B cell (primary cell): Measurements from ENCODE around the gene GNAT2. TPM values are rescaled to one million over a fixed set of nuclear protein-coding genes. Genes with fewer than 3 reads are reported as not detected.

Experiments
- ATAC-seq: fragments of 200-7000 bp; cut with Tn5 transposase; one replicate; pipeline ENCODE4 v1.10.0; 2021; ENCODE audit warnings: low read depth, mild to moderate bottlenecking, moderate number of reproducible peaks, moderate library complexity
- CTCF ChIA-PET: fragments of 350-600 bp; sonication (Branson Sonifier 250); formaldehyde crosslinking; loops from one replicate; lab custom pipeline; 2021; ENCODE audit warnings: antibody characterized with exemption, inconsistent platforms; lab: Charles Lee
- POLR2A ChIA-PET: fragments of 350-600 bp; sonication (Branson Sonifier 250); formaldehyde crosslinking; loops from one replicate; lab custom pipeline; 2021; ENCODE audit warnings: antibody characterized with exemption; lab: Charles Lee
- DNase-seq: peaks from one replicate; pipeline ENCODE4 v3.0.0; 2013
- H2AFZ ChIP-seq: 2 replicates; pipeline ENCODE4 v1.6.1; 2012; ENCODE audit warnings: mild to moderate bottlenecking, low read depth, low read length; ENCODE audit not compliant: insufficient read depth, poor library complexity, severe bottlenecking
- H3K27ac ChIP-seq, 2 donors: 1 replicate in 1 of 2; 2 replicates in 1 of 2; pipeline ENCODE4 v1.5.1; 2012 to 2013; ENCODE audit warnings: low read length in 2 of 2, mild to moderate bottlenecking in 2 of 2, moderate library complexity in 1 of 2
- H3K27me3 ChIP-seq, 4 experiments: fragments of 200-600 bp in 1 of 4; sonication (generic) in 1 of 4; replicated peaks in 1 of 4; 1 replicate in 2 of 4; 2 replicates in 2 of 4; pipeline versions ENCODE4 v1.6.1 to v1.7.0; 2013 to 2016; ENCODE audit warnings: low read length in 3 of 4, mild to moderate bottlenecking in 2 of 4, mixed read lengths in 1 of 4, moderate library complexity in 1 of 4; ENCODE audit not compliant: insufficient read depth in 4 of 4, control insufficient read depth in 3 of 4; ENCODE audit errors: control extremely low read depth in 1 of 4
- H3K36me3 ChIP-seq, 2 experiments: replicated peaks in 1 of 2; 1 replicate in 1 of 2; 2 replicates in 1 of 2; pipeline versions ENCODE4 v1.6.1 to v1.7.1; 2013; ENCODE audit warnings: low read length in 1 of 2; ENCODE audit not compliant: insufficient read depth in 2 of 2, control insufficient read depth in 1 of 2; ENCODE audit errors: control extremely low read depth in 1 of 2, extremely low read depth in 1 of 2
- H3K4me1 ChIP-seq, 2 donors: fragments of 200-600 bp in 1 of 2; sonication (generic) in 1 of 2; 1 replicate in 1 of 2; 2 replicates in 1 of 2; pipeline versions ENCODE4 v1.5.1 to v1.6.1; 2013 to 2017; ENCODE audit warnings: low read length in 2 of 2; ENCODE audit not compliant: control insufficient read depth in 2 of 2, insufficient read depth in 2 of 2
- H3K4me2 ChIP-seq: replicated peaks from 2 replicates; pipeline ENCODE3; 2012; ENCODE audit warnings: mild to moderate bottlenecking, low read depth, low read length; ENCODE audit not compliant: poor library complexity, severe bottlenecking
- H3K4me3 ChIP-seq, 5 experiments: fragments of 200-600 bp in 1 of 5; sonication (generic) in 1 of 5; 1 replicate in 3 of 5; 2 replicates in 2 of 5; pipeline versions ENCODE4 v1.5.1 to v1.7.0; 2011 to 2016; ENCODE audit warnings: low read length in 4 of 5, mild to moderate bottlenecking in 4 of 5, low read depth in 2 of 5, control low read depth in 1 of 5, moderate library complexity in 1 of 5; ENCODE audit not compliant: insufficient read depth in 1 of 5; ENCODE audit errors: control extremely low read depth in 1 of 5, extremely low read depth in 1 of 5
- H3K79me2 ChIP-seq: fragments of 200-600 bp; sonication (generic); one replicate; pipeline ENCODE4 v1.6.0; 2016; ENCODE audit warnings: low read length; ENCODE audit not compliant: control insufficient read depth, insufficient read depth
- H3K9ac ChIP-seq: fragments of 200-600 bp; sonication (generic); 2 replicates; pipeline ENCODE4 v1.6.1; 2017; ENCODE audit warnings: mild to moderate bottlenecking, low read length, moderate library complexity
- H3K9me3 ChIP-seq, 3 donors: one replicate each; pipeline versions ENCODE4 v1.6.1 to v1.7.1; 2013; ENCODE audit warnings: low read length in 2 of 3; ENCODE audit not compliant: control insufficient read depth in 2 of 3, insufficient read depth in 1 of 3; ENCODE audit errors: control extremely low read depth in 1 of 3
- H4K20me1 ChIP-seq: 2 replicates; pipeline ENCODE4 v1.6.0; 2012; ENCODE audit warnings: mild to moderate bottlenecking, low read length; ENCODE audit not compliant: insufficient read depth, control insufficient read depth, poor library complexity, severe bottlenecking
- H3K27ac Mint-ChIP-seq: one replicate; pipeline ENCODE4 v1.8.0; 2021; ENCODE audit warnings: mixed read lengths
- H3K27me3 Mint-ChIP-seq: one replicate; pipeline ENCODE4 v1.8.0; 2021; ENCODE audit warnings: mixed read lengths
- H3K4me1 Mint-ChIP-seq: one replicate; pipeline ENCODE4 v1.8.0; 2021; ENCODE audit warnings: mixed read lengths
- H3K4me3 Mint-ChIP-seq: one replicate; pipeline ENCODE4 v1.8.0; 2021; ENCODE audit warnings: mixed read lengths
- H3K9me3 Mint-ChIP-seq: one replicate; pipeline ENCODE4 v1.8.0; 2022; ENCODE audit warnings: mixed read lengths; ENCODE audit not compliant: insufficient read depth
- EZH2 ChIP-seq: IDR thresholded peaks from 2 replicates; pipeline ENCODE4 v1.6.1; 2012; ENCODE audit warnings: borderline replicate concordance, low read depth, mild to moderate bottlenecking, moderate library complexity, low read length; ENCODE audit not compliant: insufficient read depth, poor library complexity, severe bottlenecking
- WGBS: methylation state at CpG from one replicate; pipeline ENCODE4 v1.1.5; 2013; ENCODE audit warnings: missing lambda C conversion rate; ENCODE audit not compliant: insufficient coverage; 5-methylcytosine and 5-hydroxymethylcytosine counted together
- intact Hi-C: fragments of 100-400 bp; cut with micrococcal nuclease; formaldehyde crosslinking; loops from one replicate; pipeline ENCODE4 v1.10.0; 2022
- polyA plus RNA-seq: library from polyadenylated mRNA; depleted of rRNA; stranded (reverse); fragments of >200 nt; gene quantifications from 2 replicates; pipeline ENCODE4 v1.2.3, GENCODE V29; 2012
- total RNA-seq, 2 donors: library from RNA; stranded (reverse); fragments of 120-200 nt in 1 of 2; gene quantifications; 1 replicate in 1 of 2; 2 replicates in 1 of 2; pipeline versions ENCODE4 v1.2.3 to v1.2.4, GENCODE V29; 2013 to 2022
- TF ChIP-seq, protein P1 (sequence below): fragments of 200-600 bp; IDR thresholded peaks from one replicate; pipeline ENCODE4 v1.8.0; 2022; ENCODE audit warnings: antibody characterized with exemption, mild to moderate bottlenecking

GNAT2 gene
- total and polyA plus RNA-seq, 2 donors (not counting 1 experiment from before 2014, with no cell fraction given), result not detected

DNA sequence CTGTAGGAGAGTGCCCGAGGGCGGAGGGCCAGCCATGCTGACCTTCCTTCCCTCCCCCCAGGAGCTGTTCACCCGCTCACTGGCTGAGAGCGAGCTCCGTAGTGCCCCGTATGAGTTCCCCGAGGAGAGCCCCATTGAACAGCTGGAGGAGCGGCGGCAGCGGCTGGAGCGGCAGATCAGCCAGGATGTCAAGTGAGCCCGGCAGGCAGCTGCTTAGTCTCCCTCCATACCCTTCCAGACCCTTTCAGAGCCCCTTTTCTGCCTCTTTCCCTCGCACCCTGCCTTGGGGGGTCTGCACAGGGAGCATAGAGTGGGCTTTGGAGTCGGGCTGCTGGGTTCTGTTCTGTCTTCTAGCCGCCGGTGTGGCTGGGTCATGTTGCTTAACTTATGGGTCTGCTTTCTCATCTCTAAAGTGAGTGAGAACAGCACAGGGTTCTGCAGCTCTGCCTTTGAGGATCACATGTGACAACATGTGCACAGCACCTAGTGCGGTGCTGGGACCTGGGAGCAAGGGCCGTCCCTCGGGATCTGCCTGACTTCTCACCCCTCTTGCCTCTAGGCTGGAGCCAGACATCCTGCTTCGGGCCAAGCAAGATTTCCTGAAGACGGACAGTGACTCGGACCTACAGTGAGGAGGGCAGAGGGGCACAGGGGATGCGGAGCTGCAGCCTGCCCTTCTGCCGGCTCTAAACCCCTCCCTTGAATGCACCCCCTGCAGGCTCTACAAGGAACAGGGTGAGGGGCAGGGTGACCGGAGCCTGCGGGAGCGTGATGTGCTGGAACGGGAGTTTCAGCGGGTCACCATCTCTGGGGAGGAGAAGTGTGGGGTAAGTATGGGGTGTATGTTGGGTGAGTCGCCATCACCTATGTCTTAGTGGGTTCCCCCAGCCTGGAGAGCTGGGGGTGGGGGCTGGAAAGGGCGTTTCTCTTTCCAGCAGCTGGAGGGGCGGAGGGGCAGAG, 6.5 kb upstream of the GNAT2 start:
- H2AFZ ChIP-seq, result no peak overlapping the region
- Mint-ChIP-seq H3K27me3 (no peaks in the 10 kb centered on the region), H3K27ac (peak overlapping the region; percentile 88), H3K4me3 (peak overlapping the region; percentile 26), H3K9me3 (no peaks in the 10 kb centered on the region), H3K4me1 (peaks cover 47% of the 10 kb centered on the region)
- POLR2A ChIA-PET, result no interaction called here
- peaks cover 8% of the 10 kb centered on the region for H4K20me1 ChIP-seq
- DNase-seq (peak; percentile 10), ATAC-seq (no peak)
- no peak overlapping the region for H3K4me3 ChIP-seq
- no peak overlapping the region for H3K4me2 ChIP-seq
- H3K9me3 ChIP-seq, result no peaks in the 10 kb centered on the region
- no peak overlapping the region for H3K9ac ChIP-seq
- CTCF ChIA-PET, result interaction anchor here (1.1 to 7.3 kb wide), 4 partner anchors 14 to 358 kb away, joined by 3 to 64 read pairs (median 10); partner anchors contain the start of genes AHCYL1 and GNAI3
- TF ChIP-seq, protein P1, sequence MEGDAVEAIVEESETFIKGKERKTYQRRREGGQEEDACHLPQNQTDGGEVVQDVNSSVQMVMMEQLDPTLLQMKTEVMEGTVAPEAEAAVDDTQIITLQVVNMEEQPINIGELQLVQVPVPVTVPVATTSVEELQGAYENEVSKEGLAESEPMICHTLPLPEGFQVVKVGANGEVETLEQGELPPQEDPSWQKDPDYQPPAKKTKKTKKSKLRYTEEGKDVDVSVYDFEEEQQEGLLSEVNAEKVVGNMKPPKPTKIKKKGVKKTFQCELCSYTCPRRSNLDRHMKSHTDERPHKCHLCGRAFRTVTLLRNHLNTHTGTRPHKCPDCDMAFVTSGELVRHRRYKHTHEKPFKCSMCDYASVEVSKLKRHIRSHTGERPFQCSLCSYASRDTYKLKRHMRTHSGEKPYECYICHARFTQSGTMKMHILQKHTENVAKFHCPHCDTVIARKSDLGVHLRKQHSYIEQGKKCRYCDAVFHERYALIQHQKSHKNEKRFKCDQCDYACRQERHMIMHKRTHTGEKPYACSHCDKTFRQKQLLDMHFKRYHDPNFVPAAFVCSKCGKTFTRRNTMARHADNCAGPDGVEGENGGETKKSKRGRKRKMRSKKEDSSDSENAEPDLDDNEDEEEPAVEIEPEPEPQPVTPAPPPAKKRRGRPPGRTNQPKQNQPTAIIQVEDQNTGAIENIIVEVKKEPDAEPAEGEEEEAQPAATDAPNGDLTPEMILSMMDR, result no peak
- no peak for TF ChIP-seq EZH2
- peaks cover 37 to 43% of the 10 kb centered on the region in 2 donors for H3K4me1 ChIP-seq
- H3K79me2 ChIP-seq, result peaks cover 30% of the 10 kb centered on the region
- intact Hi-C loops, result no loop called here
- H3K36me3 ChIP-seq, result peaks cover 0 to 40% of the 10 kb centered on the region in 2 experiments
- H3K27ac ChIP-seq, result no peak overlapping the region
- whole genome bisulfite sequencing, result 94% methylated on average over 27 of the region's 32 CpGs
- no peaks in the 10 kb centered on the region for H3K27me3 ChIP-seq
